Esophagus squamous epithelium (tissue), 5 donors: ENCODE results near the gene TFAP2E. TPM values are rescaled to one million over a fixed set of nuclear protein-coding genes. Genes with fewer than 3 reads are reported as not detected.

Source experiments
- DNase-seq: peaks from one replicate; lab custom pipeline; 2025; lab: John Stamatoyannopoulos, UW
- H3K27ac ChIP-seq, 4 donors: fragments of 200-600 bp; sonication (generic); one replicate each; pipeline ENCODE4 v1.5.1; 2016 to 2019; ENCODE audit warnings: mild to moderate bottlenecking in 1 of 4
- H3K27me3 ChIP-seq, 4 donors: fragments of 200-600 bp; sonication (generic); 1 replicate in 3 of 4; 2 replicates in 1 of 4; pipeline versions ENCODE4 v1.5.1 to v1.6.0; 2017 to 2021; ENCODE audit warnings: antibody characterized with exemption in 1 of 4
- H3K36me3 ChIP-seq, 3 donors: fragments of 200-600 bp; sonication (generic); one replicate each; pipeline ENCODE4 v1.5.1; 2016 to 2019
- H3K4me1 ChIP-seq, 3 donors: fragments of 200-600 bp; sonication (generic); one replicate each; pipeline ENCODE4 v1.5.1; 2017 to 2019
- H3K4me3 ChIP-seq, 4 donors: fragments of 200-600 bp; sonication (generic); 1 replicate in 3 of 4; 2 replicates in 1 of 4; pipeline ENCODE4 v1.5.1; 2016 to 2019; ENCODE audit warnings: mild to moderate bottlenecking in 2 of 4, moderate library complexity in 1 of 4
- H3K9me3 ChIP-seq, 3 donors: fragments of 200-600 bp; sonication (generic); one replicate each; pipeline ENCODE4 v1.5.1; 2016 to 2019
- POLR2A ChIP-seq, 4 donors: fragments of 450-650 bp; IDR thresholded peaks; one replicate each; pipeline ENCODE4 v1.6.1; 2017; ENCODE audit warnings: antibody characterized with exemption in 4 of 4, mild to moderate bottlenecking in 4 of 4, moderate library complexity in 3 of 4
- WGBS, 2 donors: methylation state at CpG; one replicate each; pipeline ENCODE4 v1.1.5; 2018; 5-methylcytosine and 5-hydroxymethylcytosine counted together
- intact Hi-C: fragments of 100-400 bp; cut with DNase I; formaldehyde crosslinking; loops from one replicate; pipeline ENCODE4 v1.15.0; 2022
- total RNA-seq, 4 donors: library from RNA; depleted of rRNA; stranded (reverse); fragments of >200 nt; gene quantifications; one replicate each; pipeline ENCODE4 v1.1.0, GENCODE V29; 2016
- TF ChIP-seq, protein P1 (sequence below), 6 experiments: fragments of 450-650 bp in 4 of 6; fragments of 200-600 bp in 2 of 6; sonication (generic) in 2 of 6; IDR thresholded peaks; one replicate each; pipeline ENCODE4 v1.5.1; 2016 to 2019; ENCODE audit warnings: antibody characterized with exemption in 6 of 6, mild to moderate bottlenecking in 4 of 6, moderate library complexity in 4 of 6
- donor health status: DM: yes; HTN: yes; CAD: no.

The TFAP2E gene
- total RNA-seq, result 1 to 10 TPM in 1 of 4 donors, under 1 TPM in 2, not detected in 1; 0.26 to 1.1 (median 0.38) TPM

DNA sequence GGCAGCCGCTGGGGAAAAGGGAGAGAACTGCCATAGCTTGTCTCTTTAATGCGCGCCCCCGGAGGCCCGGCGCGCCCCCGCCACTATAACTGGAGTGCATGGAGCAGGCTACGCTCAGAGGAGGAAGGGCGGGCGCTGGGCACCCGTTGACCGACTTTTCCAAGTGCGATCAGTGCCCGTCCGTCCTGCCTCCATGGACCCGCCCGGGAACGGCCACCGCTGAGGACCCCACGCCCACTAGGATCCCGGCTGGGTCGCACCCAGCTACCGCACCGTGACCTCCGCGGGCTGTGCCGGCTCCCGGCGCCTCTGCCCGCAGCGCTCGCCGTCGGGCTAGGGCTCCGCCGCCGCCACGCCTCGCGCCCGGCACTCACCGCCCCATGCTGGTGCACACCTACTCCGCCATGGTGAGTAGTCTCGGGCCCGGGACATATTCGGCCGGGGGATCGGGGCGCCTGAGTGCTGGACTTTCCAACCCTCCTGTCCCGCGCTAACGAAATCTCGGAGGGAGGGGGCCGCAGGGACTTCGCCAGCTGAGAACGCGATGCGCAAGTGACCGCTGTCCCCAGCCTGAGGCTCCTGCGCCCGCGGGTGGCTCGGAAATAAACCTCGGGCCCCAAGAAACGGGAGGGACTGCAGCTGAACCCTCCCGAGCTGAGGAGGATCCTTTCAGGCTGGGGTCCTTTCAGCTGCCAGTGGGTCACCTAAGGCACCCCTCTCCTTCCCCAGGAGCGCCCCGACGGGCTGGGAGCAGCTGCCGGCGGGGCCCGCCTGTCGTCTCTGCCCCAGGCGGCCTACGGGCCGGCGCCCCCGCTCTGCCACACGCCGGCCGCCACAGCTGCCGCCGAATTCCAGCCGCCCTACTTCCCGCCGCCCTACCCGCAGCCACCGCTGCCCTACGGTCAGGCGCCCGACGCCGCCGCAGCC lies at the start of gene TFAP2E:
Gene TFAP2E, plus strand, starts transcription at position 117 of the 927 bp plus-strand sequence. Its CDS starts 264 bp downstream, at position 381.
- TF ChIP-seq, protein P1, sequence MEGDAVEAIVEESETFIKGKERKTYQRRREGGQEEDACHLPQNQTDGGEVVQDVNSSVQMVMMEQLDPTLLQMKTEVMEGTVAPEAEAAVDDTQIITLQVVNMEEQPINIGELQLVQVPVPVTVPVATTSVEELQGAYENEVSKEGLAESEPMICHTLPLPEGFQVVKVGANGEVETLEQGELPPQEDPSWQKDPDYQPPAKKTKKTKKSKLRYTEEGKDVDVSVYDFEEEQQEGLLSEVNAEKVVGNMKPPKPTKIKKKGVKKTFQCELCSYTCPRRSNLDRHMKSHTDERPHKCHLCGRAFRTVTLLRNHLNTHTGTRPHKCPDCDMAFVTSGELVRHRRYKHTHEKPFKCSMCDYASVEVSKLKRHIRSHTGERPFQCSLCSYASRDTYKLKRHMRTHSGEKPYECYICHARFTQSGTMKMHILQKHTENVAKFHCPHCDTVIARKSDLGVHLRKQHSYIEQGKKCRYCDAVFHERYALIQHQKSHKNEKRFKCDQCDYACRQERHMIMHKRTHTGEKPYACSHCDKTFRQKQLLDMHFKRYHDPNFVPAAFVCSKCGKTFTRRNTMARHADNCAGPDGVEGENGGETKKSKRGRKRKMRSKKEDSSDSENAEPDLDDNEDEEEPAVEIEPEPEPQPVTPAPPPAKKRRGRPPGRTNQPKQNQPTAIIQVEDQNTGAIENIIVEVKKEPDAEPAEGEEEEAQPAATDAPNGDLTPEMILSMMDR (IDR thresholded peaks at IDR 0.05), result no peak
- TF ChIP-seq POLR2A (IDR thresholded peaks at IDR 0.05), result peak in 1 of 4 donors; percentile 26
- Histone ChIP-seq H3K36me3 (no peaks in the 10 kb centered on the region), H3K4me3 (peak within 1 kb of the TSS; percentile 26 to 70 (median 48)), H3K27me3 (peaks cover 0 to 96% (median 3%) of the 10 kb centered on the region in 4 donors), H3K4me1 (peaks cover 16 to 70% (median 19%) of the 10 kb centered on the region in 3 donors), H3K27ac (no peak within 1 kb of the TSS), H3K9me3 (no peaks in the 10 kb centered on the region)
- no peak for DNase-seq
- intact Hi-C loops, result no loop called here
- WGBS, 2 donors, result 0 to 61% methylated on average over 1 to 12 of the region's 95 CpGs

DNA sequence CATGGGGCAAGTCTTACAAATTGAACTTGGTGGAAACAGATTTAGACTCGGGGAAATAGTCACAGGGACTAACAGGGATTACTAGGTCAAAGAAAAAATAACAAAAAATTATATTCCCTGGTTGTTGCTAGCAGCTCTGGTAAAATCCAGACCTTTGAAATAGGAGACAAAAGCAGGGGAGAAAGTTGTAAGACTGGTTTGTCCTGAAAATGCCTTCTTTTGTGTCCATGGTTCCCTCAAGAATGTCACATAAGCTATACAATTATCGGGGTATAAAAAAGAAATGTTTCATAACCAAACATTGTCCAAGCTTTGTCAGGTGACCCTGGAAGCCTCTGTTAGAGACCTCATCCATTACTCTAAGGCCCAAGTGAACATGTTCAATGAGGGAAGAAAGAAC lies 49.0 kb upstream of the TFAP2E start:
- Histone ChIP-seq H3K9me3 (no peaks in the 10 kb centered on the region), H3K4me3 (no peak overlapping the region), H3K27ac (peak overlapping the region in 3 of 4 donors; percentile 15 to 34 (median 22)), H3K36me3 (no peaks in the 10 kb centered on the region), H3K27me3 (no peaks in the 10 kb centered on the region), H3K4me1 (peaks cover 0 to 26% (median 0%) of the 10 kb centered on the region in 3 donors)
- no peak for TF ChIP-seq POLR2A (IDR thresholded peaks at IDR 0.05)
- TF ChIP-seq, protein P1 (IDR thresholded peaks at IDR 0.05), result no peak
- WGBS, 2 donors, result 23 to 46% methylated on average over 2 of the region's 2 CpGs
- intact Hi-C loops, result no loop called here
- DNase-seq, result no peak

DNA sequence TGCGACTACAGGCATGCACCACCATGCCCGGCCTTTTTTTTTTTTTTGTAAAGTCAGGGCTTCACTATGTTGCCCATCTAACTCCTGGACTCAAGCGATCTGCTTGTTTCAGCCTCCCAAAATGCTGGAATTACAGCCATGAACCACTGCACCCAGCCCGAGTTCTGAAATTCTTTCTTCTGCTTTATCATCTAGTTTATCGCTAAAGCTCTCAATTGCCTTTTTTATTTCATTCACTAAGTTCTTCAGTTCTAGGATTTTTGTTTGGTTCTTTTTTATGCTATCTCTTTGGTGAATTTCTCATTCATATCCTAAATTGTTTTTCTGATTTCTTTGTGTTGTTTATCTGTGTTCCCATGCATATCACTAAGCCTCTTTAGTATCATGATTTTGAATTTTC lies 42.9 kb upstream of the TFAP2E start:
- TF ChIP-seq, protein P1 (IDR thresholded peaks at IDR 0.05), result no peak
- TF ChIP-seq POLR2A (IDR thresholded peaks at IDR 0.05), result no peak
- no peaks in the 10 kb centered on the region for H3K4me1 ChIP-seq
- intact Hi-C loops, result no loop called here
- H3K9me3 ChIP-seq, result no peaks in the 10 kb centered on the region
- no peak overlapping the region for H3K27ac ChIP-seq
- DNase-seq, result no peak
- H3K27me3 ChIP-seq, result no peaks in the 10 kb centered on the region
- H3K36me3 ChIP-seq, result peaks cover 0 to 44% (median 8%) of the 10 kb centered on the region in 3 donors
- 73 to 77% methylated on average over 5 of the region's 5 CpGs for WGBS, 2 donors
- no peak overlapping the region for H3K4me3 ChIP-seq

GRCh38 chr1:35530946-35531345 lies 42.2 kb upstream of the TFAP2E start:
- Histone ChIP-seq H3K27ac (no peak overlapping the region), H3K4me3 (no peak overlapping the region), H3K9me3 (no peaks in the 10 kb centered on the region), H3K4me1 (no peaks in the 10 kb centered on the region), H3K27me3 (no peaks in the 10 kb centered on the region), H3K36me3 (peaks cover 0 to 44% (median 8%) of the 10 kb centered on the region in 3 donors)
- 100% methylated on average over 2 of the region's 2 CpGs for WGBS, 2 donors
- no peak for TF ChIP-seq POLR2A (IDR thresholded peaks at IDR 0.05)
- TF ChIP-seq, protein P1 (IDR thresholded peaks at IDR 0.05), result no peak
- intact Hi-C loops, result no loop called here
- DNase-seq, result no peak

DNA sequence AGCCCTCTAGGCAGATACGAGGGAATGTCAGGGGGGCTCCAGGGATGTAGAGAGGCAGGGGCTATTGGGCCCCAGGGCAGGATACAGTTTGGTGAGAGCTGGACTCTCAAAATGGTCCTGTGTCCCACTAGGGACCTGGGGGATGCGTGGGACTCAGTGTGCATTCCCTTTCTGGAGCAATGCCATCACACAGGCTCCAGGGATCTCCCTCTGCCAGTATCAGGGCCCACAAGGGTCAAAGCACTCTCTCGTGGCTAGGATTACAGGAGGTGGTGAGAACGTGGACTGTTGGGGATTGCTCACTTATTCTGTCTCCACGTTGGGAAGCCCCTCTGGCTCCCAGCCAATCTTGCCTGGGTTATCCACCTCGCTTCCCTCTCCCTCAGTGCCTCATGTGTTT lies 41.7 kb upstream of the TFAP2E start:
- no peak for TF ChIP-seq POLR2A (IDR thresholded peaks at IDR 0.05)
- TF ChIP-seq, protein P1 (IDR thresholded peaks at IDR 0.05), result no peak
- Histone ChIP-seq H3K4me1 (peaks cover 0 to under 1% (median 0%) of the 10 kb centered on the region in 3 donors), H3K4me3 (no peak overlapping the region), H3K27me3 (no peaks in the 10 kb centered on the region), H3K36me3 (peaks cover 0 to 44% (median 8%) of the 10 kb centered on the region in 3 donors), H3K27ac (no peak overlapping the region), H3K9me3 (no peaks in the 10 kb centered on the region)
- intact Hi-C loops, result no loop called here
- no peak for DNase-seq
- WGBS, 2 donors, result 67 to 76% methylated on average over 3 to 4 of the region's 6 CpGs
